Raji (cell line): ENCODE results near the gene KCTD10.

Source experiments
- POLR2A ChIP-seq: IDR thresholded peaks from 2 replicates; pipeline ENCODE4 v1.6.1; 2011; ENCODE audit warnings: low read depth, low read length, control low read depth; ENCODE audit not compliant: insufficient read depth

KCTD10 gene

GRCh38 chr12:109477185-109477962 is at the start of gene KCTD10, which contains the start of gene UBE3B:
KCTD10 (minus strand) TSS chr12:109477300; CDS start chr12:109477262, 38 bp downstream.
UBE3B (plus strand) TSS chr12:109477634; CDS start chr12:109483552, 5,918 bp downstream.
- TF ChIP-seq POLR2A, result peak; percentile 69

GRCh38 chr12:109525279-109525585 is 48.1 kb upstream of the KCTD10 start:
- no peak for TF ChIP-seq POLR2A

- no peak for TF ChIP-seq POLR2A
Observed at GRCh38 chr12:109524466-109525278, 47.6 kb upstream of the KCTD10 start.

- no peak for TF ChIP-seq POLR2A
Observed at GRCh38 chr12:109523504-109523903, 46.4 kb upstream of the KCTD10 start.

GRCh38 chr12:109523071-109523470 is 46.0 kb upstream of the KCTD10 start:
- TF ChIP-seq POLR2A, result no peak

- TF ChIP-seq POLR2A, result no peak
Observed at GRCh38 chr12:109521831-109522230, 44.7 kb upstream of the KCTD10 start.

- TF ChIP-seq POLR2A, result no peak
Observed at GRCh38 chr12:109519787-109520186, 42.7 kb upstream of the KCTD10 start.

- TF ChIP-seq POLR2A, result no peak
Observed at GRCh38 chr12:109518820-109519665, 41.9 kb upstream of the KCTD10 start.

- TF ChIP-seq POLR2A, result no peak
Observed at GRCh38 chr12:109517619-109518018, 40.5 kb upstream of the KCTD10 start.

- TF ChIP-seq POLR2A, result no peak
Observed at GRCh38 chr12:109513977-109514376, 36.9 kb upstream of the KCTD10 start.

GRCh38 chr12:109513051-109513450 is 36.0 kb upstream of the KCTD10 start:
- TF ChIP-seq POLR2A, result no peak

- TF ChIP-seq POLR2A, result no peak
Observed at GRCh38 chr12:109512608-109513007, 35.5 kb upstream of the KCTD10 start.

- no peak for TF ChIP-seq POLR2A
Observed at GRCh38 chr12:109510196-109510595, 33.1 kb upstream of the KCTD10 start.

- TF ChIP-seq POLR2A, result no peak
Observed at GRCh38 chr12:109504068-109504467, 27.0 kb upstream of the KCTD10 start.

- TF ChIP-seq POLR2A, result no peak
Observed at GRCh38 chr12:109503611-109504010, 26.5 kb upstream of the KCTD10 start.
